ENCODE results near the gene TWF2.
"Not testable (repeated sequence)": the region's sequence is repeated elsewhere in the genome, so short reads cannot be mapped to it uniquely, and the experiment has no call there.

Gene TWF2

DNA sequence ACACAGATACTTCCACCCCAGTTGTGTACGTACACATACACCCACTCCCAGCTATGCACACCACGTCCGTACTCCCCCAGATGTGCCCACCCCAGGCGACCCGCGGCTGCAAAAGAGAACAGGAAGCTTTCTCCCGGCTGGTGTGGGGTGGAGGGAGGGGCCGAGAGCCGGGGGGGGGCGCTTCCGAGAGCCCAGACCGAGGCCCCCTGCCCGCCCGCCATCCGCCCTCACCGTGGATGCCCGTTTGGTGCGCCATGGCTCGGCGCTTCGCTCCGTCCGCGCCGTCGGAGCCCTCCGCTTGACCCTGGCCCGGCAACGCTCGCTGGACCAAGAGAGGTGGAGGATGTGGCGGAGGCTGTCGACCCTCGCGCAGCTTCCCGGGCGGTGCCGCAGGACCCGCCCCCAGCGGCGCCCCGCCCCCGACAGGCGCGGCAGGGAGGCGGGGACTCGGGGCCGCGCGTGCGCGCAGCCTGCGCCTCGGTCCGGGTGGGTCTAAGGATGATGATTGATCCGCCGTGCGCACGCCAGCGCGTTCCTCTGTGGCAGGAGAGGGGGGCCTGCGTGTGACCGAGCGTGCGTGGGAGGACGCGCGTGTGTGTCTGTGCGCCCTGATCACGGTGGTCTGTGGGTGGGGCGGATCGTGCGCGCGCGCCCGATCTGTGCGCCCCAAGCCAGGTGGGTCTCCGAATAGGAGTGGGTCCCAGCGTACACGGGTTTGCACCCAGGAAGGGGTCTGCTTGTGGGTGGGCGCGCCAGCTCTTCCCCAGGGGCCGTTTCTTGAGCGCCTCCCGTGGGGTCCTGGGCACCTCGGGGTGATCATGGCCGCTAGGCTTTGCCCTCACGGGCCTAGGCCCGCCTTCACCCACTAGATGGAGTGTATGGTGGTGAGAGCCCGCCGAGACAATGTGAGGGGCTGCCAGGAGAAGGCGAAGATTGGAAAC is at the start of gene TWF2:
TWF2 (minus strand) TSS at position 398 of the 941 bp plus-strand sequence; CDS start at position 256, 142 bp downstream.
- peak; percentile 78 for DNase-seq

DNA sequence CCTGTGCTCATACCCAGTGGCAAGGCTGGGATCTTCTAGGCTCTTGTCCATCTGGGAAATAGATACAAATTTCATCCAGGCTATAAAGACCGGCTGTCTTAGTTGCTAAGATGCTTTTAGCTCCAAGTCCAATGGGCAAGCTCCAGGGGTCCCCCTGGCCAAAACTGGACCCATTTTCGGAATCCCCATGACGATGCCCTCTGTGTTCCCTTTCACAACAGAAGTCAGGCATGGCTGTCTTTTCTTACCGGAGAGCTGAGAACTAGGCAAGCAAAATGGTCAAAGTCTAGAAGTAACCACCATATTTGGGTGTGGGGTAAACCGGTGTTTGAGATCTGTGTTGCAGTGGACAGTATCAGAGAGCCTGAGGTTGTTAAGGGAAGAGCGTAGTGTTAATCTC is 49.7 kb upstream of the TWF2 start:
- no peak for DNase-seq

DNA sequence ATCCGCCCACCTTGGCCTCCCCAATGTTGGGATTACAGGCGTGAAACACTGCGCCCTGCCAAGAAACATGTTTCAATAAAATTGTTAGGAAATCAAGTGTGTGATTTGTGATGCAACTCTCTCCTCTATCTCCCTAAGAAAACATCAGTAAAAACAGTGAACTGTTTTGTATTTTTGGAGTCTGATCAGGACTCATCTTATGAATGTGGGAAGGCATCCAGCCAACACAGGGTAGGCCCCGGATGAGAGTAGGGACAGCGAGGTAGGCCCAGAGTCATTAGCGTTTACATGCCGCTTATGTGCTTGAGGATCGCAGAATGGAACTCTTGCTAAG is 47.8 kb upstream of the TWF2 start:
- DNase-seq: no peak

DNA sequence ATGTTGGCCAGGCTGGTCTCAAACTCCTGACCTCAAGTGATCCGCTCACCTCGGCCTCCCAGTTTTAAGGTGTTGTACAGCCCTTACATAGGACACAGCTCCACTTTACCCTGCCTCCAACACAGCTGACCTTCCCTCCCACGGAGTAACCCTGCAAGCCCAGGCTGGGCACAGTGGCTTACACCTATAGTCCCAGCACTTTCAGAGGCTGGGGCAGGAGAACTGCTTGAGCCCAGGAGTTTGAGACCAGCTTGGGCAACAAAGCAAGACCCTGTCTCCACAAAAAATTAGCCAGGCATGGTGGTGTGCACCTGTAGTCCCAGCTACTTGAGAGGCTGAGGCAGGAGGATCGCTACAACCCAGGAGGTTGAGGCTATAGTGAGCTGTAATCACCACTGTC is 45.1 kb upstream of the TWF2 start:
- DNase-seq: not testable (repeated sequence)

DNA sequence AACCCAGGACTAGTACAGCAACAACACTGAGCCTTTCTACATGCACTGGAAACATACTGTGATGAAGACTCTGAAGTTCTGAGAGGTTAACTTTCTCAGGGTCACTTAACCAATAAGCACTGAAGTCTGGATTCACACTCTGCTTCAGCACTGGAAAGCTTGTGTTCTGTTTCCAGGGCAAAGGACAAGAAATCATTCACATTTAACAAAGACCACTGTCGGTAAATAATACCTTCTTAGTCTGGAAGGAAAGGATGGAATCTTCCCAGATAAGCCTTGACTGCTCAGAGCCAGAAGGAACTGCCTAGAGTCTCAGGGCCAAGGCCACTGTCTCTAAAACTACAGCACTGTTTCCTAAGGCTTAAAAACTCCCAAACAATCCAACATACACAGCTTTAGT is 44.3 kb upstream of the TWF2 start:
- DNase-seq: no peak

DNA sequence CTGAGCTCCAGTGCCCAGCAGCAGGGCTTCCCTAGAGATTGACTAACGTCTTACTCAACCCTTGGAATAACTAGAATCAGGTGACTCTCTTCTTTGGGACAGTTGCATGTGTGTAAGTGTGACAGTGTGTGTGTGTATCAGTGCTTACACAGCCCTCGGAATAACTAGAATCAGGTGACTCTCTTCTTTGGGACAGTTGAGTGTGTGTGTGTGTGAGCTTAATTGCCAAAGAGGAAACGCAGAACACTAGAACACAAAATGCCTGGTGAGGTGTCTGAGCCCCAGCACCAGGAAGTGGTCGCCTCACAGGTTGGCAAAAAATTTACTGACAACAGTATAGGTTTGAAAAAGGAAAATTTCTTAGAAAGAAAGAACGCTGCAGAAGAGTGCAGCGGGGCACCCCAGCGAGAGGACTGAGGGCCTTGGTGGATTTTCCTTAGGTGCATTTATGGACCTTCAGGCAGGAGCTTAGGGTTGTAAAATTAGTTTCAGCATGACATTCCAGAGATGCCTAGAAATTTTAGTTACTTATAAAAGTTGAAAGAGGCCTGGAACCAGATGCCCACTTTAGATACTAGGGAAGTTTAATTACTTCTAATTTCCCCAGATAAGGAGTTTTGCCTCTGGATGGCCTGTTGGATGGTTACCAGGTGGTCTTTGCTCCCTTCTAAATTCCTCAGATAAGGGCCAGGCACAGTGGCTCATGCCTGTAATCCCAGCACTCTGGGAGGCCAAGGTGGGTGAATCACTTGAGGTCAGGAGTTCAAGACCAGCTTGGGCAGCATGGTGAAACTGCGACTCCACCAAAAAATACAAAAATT is 43.2 kb upstream of the TWF2 start:
- no peak for DNase-seq

DNA sequence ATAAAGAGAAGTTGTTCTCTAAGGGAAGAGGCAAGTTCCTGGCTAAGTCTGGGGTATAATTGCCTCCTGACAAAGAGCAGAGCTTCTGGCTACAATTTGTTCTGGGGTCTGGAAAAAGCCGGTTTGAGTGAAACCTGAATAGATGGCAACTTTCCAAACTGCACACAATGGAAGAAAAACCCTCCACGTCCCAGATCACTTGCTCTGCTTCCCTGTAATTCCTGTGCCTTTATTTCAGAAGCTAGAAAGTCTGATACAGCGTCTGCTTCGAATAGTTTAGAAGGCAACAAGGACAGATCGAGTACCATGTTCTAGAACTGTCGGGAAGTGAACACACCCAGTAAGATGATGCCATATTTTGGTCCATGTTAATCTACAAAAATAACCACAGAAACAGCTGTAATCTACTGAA is 41.1 kb upstream of the TWF2 start:
- DNase-seq: no peak

DNA sequence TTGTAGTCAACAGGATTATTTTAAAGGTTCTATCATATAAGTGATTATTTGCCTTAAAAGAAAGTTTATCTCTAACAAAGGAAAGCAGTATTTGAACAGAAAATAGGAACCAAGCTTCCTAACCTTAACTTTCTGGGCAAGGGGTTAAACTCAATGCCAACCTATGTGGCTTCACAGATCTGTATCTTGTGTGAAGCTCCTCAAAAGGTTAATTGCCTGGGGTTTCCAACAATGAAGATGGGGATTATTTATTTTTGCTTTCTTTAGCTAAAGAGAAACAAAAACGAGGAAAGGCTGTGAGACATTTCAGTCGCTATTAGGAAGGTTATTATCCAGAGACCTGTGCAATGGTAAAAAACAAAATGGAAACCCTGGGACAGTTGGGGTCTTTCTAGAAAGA is 40.6 kb upstream of the TWF2 start:
- DNase-seq: no peak

DNA sequence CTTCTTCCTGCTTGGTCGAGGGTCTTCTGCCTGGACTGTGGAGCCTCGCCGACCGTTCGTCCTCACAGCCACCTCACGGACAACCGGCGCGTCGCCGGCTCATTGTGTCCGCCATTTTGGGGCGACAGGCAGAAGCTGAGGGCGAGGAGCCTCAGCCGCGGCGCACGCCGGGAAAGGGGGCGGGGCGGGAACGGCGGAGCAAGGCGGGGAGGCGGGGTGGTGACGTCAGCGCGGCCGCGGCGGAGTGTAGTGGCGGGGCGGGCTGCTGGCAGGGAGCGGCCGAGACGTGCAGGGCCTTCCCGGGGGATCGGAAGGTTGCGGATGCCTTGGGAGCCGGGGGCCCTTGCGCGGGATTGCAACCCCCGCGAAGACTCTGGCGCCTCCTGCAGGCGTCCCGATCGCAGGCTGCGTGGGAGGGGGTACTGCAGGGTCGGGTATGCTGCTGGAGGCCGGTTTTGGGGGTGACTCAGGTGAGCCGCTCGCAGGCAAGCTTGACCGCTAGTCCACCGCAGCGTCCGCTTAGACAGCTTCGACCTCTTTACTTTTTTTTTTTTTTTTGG is 39.6 kb upstream of the TWF2 start, which contains the start of gene WDR82:
WDR82 (minus strand) TSS at position 140 of the 560 bp plus-strand sequence. CDS start 288 bp downstream, outside the sequence.
- peak; percentile 94 for DNase-seq

DNA sequence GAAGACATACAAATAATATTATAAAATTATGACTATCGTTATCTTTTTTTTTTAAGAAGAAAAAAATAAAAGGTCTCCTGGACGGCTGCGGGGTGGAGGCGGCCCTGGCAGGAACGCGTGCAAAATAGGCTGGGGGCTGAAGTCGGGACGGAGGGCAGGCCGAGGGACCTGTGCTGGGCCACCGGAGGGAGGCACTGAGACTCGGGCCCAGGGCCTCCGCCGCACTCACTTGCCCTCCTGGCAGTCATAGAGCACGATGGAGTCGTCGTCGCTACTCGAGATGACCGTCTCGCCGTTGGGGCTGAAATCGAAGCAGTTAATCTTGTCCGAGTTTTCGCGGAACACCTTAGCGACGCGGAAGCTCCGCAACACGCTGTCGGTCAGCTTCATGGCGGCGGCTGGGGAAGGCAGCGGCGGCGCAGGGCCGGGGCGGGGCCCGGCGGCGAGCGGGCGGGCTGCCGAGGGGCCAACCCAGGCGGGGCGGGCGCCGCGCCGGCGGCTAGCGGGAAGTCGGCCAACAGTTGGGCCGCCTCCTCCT is 39.1 kb upstream of the TWF2 start:
- no peak for DNase-seq

DNA sequence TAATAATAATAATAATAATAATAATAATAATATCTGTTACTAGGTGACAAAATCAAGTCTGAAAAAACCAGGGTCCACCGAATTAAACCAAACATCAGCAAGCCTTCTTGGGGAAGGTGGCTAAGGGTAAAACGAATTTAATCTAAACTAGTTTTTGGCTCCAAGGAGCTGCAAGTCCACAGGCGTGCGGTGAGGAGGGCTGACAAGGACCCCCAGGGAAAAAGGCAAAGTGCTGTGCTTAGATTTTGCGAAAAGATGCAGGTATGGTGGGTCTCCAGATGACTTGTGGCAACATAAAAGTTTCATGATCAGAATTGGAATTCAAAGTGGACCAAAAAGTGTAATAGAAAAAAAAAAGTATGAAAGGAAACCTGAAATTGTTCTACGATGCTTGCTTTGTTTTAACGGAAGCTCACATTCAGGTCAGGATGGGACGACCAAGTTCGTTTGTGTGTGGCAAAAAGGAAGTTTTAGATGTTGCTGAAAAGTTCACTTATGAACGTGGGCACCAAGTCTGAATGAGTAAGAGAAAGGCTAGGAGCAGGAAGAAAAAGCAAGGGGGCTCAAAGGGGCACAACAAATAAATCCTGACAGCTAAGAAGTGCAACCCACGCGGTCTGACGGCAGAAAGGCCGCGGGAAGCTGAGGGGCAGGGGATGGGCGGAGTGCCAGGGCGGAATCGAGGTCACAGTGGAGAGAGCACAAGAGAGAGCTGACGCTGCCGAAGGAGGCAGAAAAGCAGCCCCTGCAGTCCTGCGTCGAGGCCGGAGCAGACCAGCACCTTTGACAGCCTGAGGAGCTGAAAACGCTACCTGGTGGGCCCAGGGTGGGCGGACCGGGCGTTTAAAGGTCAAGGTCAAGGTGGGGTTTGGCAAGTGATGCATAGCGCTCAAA is 38.4 kb upstream of the TWF2 start:
- DNase-seq: peak; percentile 48

DNA sequence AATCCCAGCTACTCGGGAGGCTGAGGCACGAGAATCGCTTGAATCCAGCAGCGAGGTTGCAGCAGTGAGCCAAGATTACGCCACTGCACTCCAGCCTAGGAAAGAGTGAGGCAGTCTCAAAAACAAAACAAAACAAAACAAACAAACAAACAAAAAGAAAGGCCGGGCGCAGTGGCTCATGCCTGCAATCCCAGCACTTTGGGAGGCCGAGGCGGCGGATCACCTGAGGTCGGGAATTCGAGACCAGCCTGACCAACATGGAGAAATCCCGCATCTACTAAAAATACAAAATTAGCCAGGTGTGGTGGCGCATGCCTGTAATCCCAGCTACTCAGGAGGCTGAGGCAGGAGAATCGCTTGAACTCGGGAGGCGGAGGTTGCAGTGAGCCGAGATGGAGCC is 35.8 kb upstream of the TWF2 start:
- not testable (repeated sequence) for DNase-seq

DNA sequence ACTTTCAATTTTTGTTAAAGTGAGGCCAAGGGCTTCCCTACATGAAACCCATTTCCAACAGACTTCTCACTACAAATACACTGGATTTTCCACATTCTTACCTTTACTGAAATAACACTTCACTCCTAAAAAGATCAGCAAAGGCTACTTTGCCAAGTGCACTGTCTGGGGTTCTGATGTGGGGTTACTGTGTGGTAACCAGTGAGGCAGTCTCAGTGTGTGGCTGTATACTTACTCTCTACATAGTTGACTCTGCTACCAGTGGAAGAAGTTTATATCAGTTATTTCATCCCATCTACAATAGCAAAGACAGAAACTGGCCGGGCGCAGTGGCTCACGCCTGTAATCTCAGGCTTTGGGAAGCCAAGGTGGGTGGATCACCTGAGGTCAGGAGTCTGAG is 33.9 kb upstream of the TWF2 start:
- no peak for DNase-seq

DNA sequence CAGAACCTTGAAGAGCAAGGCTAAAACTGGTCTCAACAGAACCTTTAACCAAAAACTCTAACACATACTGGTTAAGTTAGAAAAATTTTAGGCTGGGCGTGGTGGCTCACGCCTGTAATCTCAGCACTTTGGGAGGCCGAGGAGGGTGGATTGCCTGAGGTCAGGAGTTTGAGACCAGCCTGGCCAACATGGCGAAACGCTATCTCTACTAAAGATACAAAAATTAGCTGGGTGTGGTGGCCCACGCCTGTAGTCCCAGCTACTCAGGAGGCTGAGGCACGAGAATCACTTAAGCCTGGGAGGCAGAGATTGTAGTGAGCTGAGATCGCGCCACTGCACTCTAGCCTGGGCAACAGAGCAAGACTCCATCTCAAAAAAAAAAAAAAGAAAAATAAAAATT is 33.2 kb upstream of the TWF2 start:
- not testable (repeated sequence) for DNase-seq

DNA sequence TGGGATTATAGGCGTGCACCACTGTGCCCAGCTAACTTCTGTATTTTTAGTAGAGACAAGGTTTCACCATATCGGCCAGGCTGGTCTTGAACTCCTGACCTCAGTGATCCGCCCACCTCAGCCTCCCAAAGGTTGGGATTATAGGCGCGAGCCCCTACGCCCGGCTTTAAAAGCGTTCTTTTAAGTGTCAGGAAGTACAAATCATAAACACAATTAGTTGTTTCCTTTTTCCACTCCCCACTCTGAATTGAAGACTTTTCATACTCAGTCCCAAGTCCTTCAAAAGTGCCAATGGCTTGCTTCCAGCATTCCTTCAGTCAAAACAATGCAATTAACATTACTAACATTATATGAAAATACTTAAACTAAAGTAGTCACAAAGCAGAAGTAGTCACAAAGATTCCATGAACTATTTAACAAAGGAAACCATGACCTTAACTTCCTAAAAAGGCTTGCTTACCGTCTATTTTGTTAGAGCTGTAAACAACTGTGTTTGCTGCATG is 31.3 kb upstream of the TWF2 start:
- no peak for DNase-seq

DNA sequence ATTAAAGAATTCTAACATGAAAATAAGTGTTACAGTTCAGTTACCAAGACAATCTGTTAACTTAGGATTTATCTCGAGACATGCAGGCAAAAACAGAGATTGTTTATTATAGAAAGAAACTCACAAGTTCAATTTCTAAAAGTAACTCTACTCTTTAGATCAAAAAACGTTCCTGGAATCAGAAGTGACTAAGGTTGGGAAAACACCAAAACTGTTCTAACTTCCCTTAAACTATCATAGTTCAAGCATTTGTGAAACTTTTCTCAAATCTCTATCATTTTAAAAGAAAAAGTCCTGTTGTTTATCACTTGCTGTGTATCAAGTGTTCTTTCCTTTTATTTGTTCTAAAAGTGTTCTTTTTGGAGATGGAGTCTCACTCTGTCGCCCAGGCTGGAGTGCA is 30.8 kb upstream of the TWF2 start:
- no peak for DNase-seq

DNA sequence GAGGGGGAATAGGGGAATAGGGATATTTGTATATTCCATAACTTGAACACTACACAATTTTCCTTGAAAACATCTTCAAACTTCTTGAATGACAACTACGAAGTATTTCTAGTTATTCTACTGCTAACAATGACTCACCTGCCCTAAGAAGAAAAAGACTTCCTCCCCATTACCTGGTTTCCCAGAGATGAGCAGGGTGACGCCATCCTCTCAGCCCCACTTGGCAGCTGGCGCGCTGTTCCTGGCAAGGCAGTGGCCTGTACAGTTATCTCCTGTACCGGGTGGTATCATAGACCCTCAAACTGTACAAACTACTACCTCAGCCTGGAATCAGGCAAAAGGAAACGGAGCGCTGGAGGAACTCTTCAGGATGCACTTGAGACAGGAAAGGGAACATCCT is 29.1 kb upstream of the TWF2 start:
- DNase-seq: no peak

DNA sequence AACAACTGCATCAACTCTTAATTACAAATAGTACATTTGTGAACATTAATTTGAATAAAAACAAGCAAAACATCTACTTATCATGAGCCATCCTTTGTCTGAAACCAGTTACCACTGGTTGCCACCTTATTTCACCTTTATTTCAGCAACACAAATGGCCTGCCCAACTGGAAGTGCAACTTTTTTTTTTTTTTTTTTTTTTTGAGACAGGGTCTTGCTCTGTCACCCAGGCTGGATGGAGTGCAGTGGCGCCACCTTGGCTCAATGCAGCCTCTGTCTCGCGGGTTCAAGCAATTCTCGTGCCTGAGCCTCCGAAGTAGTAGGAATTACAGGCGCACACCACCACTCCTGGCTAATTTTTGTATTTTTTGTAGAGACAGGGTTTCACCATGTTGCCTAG is 26.4 kb upstream of the TWF2 start:
- no peak for DNase-seq

DNA sequence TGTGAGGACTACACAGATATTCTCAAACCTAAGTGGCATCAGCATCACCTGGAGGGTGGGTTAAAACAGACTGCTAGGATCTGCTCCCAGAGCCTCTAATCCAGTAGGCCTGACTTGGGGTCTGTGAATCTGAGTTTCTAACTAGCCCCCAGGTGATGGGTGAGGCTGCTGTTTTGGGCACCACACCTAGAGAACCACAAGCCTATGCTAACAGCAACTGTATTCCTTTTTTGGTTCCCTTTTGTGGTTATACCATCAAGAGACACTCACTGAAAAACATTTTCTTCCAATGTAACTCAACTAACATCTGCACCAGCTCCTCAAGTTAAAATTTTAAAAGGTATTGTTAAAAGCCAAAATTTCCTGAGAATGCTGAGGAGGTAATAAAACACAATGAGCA is 23.5 kb upstream of the TWF2 start:
- no peak for DNase-seq

DNA sequence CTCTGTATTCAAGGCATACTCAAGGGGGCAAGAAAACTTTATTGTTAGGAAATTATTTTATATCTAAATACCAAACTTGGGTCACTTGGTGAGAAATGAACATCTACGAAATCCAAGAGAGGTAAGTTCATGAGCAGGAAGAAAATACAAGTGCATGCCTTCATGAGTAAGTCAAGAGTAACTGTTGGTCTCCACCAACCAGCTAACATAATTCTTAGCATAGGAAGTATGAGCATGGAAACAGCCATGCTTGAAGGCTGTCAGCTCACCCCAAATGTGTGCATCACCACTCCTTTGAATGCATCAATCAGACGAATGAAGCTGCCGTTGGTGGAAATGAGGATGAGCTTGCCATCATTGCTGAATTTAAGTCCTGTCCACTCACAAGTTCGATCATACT is 20.5 kb upstream of the TWF2 start:
- no peak for DNase-seq

DNA sequence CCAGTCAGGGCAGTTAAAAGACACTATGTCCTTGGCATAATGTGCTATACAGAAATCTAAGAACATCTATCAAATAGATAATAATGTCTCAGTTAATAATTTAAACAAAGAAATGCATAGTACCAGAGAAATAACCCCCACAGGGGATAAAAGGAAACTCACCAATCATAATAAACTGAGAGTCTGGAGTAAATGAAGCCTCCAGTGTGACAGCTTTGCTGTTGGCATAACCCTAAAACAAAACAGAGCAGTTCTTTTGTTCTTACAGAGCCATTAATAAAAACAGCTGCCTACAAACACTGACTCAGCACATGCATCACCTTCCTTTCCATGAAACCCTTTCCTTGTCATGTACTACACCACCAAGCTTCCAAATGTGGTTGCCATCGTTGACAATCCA is 20.1 kb upstream of the TWF2 start:
- DNase-seq: no peak

DNA sequence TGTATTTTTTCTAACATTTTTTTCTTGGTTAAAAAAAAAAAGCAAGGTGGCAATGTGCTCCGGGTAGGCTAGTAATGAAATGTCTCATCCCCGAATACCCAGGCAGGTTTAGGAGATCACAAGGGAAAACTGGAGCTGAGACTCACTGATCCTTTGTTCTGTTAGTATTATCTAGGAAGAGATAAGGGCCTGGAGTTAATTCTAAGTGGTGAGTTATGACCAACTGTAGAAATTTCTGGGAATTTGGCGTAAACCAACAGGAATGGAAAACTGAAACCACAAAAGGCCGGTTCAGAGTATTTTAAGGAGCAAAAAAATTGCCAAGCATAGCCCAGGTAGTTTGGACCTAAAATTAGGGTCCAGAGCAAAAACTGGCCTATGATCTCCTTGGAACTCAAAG is 19.0 kb upstream of the TWF2 start:
- no peak for DNase-seq

All from activated CD4-positive, alpha-beta T cell treated with anti-CD3 and anti-CD28 coated beads for 1 hour (primary cell).